B cell (primary cell): ENCODE measurements around the gene RAB30. TPM values are rescaled to one million over a fixed set of nuclear protein-coding genes. Genes with fewer than 3 reads are reported as not detected.

Experiments used
- ATAC-seq: fragments of 200-7000 bp; cut with Tn5 transposase; one replicate; pipeline ENCODE4 v1.10.0; 2021; ENCODE audit warnings: low read depth, mild to moderate bottlenecking, moderate number of reproducible peaks, moderate library complexity
- CTCF ChIA-PET: fragments of 350-600 bp; sonication (Branson Sonifier 250); formaldehyde crosslinking; loops from one replicate; lab custom pipeline; 2021; ENCODE audit warnings: antibody characterized with exemption, inconsistent platforms; lab: Charles Lee
- POLR2A ChIA-PET: fragments of 350-600 bp; sonication (Branson Sonifier 250); formaldehyde crosslinking; loops from one replicate; lab custom pipeline; 2021; ENCODE audit warnings: antibody characterized with exemption; lab: Charles Lee
- DNase-seq: peaks from one replicate; pipeline ENCODE4 v3.0.0; 2013
- H2AFZ ChIP-seq: 2 replicates; pipeline ENCODE4 v1.6.1; 2012; ENCODE audit warnings: mild to moderate bottlenecking, low read depth, low read length; ENCODE audit not compliant: insufficient read depth, poor library complexity, severe bottlenecking
- H3K27ac ChIP-seq, 2 donors: 1 replicate in 1 of 2; 2 replicates in 1 of 2; pipeline ENCODE4 v1.5.1; 2012 to 2013; ENCODE audit warnings: low read length in 2 of 2, mild to moderate bottlenecking in 2 of 2, moderate library complexity in 1 of 2
- H3K27me3 ChIP-seq, 4 experiments: fragments of 200-600 bp in 1 of 4; sonication (generic) in 1 of 4; replicated peaks in 1 of 4; 1 replicate in 2 of 4; 2 replicates in 2 of 4; pipeline versions ENCODE4 v1.6.1 to v1.7.0; 2013 to 2016; ENCODE audit warnings: low read length in 3 of 4, mild to moderate bottlenecking in 2 of 4, mixed read lengths in 1 of 4, moderate library complexity in 1 of 4; ENCODE audit not compliant: insufficient read depth in 4 of 4, control insufficient read depth in 3 of 4; ENCODE audit errors: control extremely low read depth in 1 of 4
- H3K36me3 ChIP-seq, 2 experiments: replicated peaks in 1 of 2; 1 replicate in 1 of 2; 2 replicates in 1 of 2; pipeline versions ENCODE4 v1.6.1 to v1.7.1; 2013; ENCODE audit warnings: low read length in 1 of 2; ENCODE audit not compliant: insufficient read depth in 2 of 2, control insufficient read depth in 1 of 2; ENCODE audit errors: control extremely low read depth in 1 of 2, extremely low read depth in 1 of 2
- H3K4me1 ChIP-seq, 2 donors: fragments of 200-600 bp in 1 of 2; sonication (generic) in 1 of 2; 1 replicate in 1 of 2; 2 replicates in 1 of 2; pipeline versions ENCODE4 v1.5.1 to v1.6.1; 2013 to 2017; ENCODE audit warnings: low read length in 2 of 2; ENCODE audit not compliant: control insufficient read depth in 2 of 2, insufficient read depth in 2 of 2
- H3K4me2 ChIP-seq: replicated peaks from 2 replicates; pipeline ENCODE3; 2012; ENCODE audit warnings: mild to moderate bottlenecking, low read depth, low read length; ENCODE audit not compliant: poor library complexity, severe bottlenecking
- H3K4me3 ChIP-seq, 5 experiments: fragments of 200-600 bp in 1 of 5; sonication (generic) in 1 of 5; 1 replicate in 3 of 5; 2 replicates in 2 of 5; pipeline versions ENCODE4 v1.5.1 to v1.7.0; 2011 to 2016; ENCODE audit warnings: low read length in 4 of 5, mild to moderate bottlenecking in 4 of 5, low read depth in 2 of 5, control low read depth in 1 of 5, moderate library complexity in 1 of 5; ENCODE audit not compliant: insufficient read depth in 1 of 5; ENCODE audit errors: control extremely low read depth in 1 of 5, extremely low read depth in 1 of 5
- H3K79me2 ChIP-seq: fragments of 200-600 bp; sonication (generic); one replicate; pipeline ENCODE4 v1.6.0; 2016; ENCODE audit warnings: low read length; ENCODE audit not compliant: control insufficient read depth, insufficient read depth
- H3K9ac ChIP-seq: fragments of 200-600 bp; sonication (generic); 2 replicates; pipeline ENCODE4 v1.6.1; 2017; ENCODE audit warnings: mild to moderate bottlenecking, low read length, moderate library complexity
- H3K9me3 ChIP-seq, 3 donors: one replicate each; pipeline versions ENCODE4 v1.6.1 to v1.7.1; 2013; ENCODE audit warnings: low read length in 2 of 3; ENCODE audit not compliant: control insufficient read depth in 2 of 3, insufficient read depth in 1 of 3; ENCODE audit errors: control extremely low read depth in 1 of 3
- H4K20me1 ChIP-seq: 2 replicates; pipeline ENCODE4 v1.6.0; 2012; ENCODE audit warnings: mild to moderate bottlenecking, low read length; ENCODE audit not compliant: insufficient read depth, control insufficient read depth, poor library complexity, severe bottlenecking
- H3K27ac Mint-ChIP-seq: one replicate; pipeline ENCODE4 v1.8.0; 2021; ENCODE audit warnings: mixed read lengths
- H3K27me3 Mint-ChIP-seq: one replicate; pipeline ENCODE4 v1.8.0; 2021; ENCODE audit warnings: mixed read lengths
- H3K4me1 Mint-ChIP-seq: one replicate; pipeline ENCODE4 v1.8.0; 2021; ENCODE audit warnings: mixed read lengths
- H3K4me3 Mint-ChIP-seq: one replicate; pipeline ENCODE4 v1.8.0; 2021; ENCODE audit warnings: mixed read lengths
- H3K9me3 Mint-ChIP-seq: one replicate; pipeline ENCODE4 v1.8.0; 2022; ENCODE audit warnings: mixed read lengths; ENCODE audit not compliant: insufficient read depth
- CTCF ChIP-seq: fragments of 200-600 bp; IDR thresholded peaks from one replicate; pipeline ENCODE4 v1.8.0; 2022; ENCODE audit warnings: antibody characterized with exemption, mild to moderate bottlenecking
- EZH2 ChIP-seq: IDR thresholded peaks from 2 replicates; pipeline ENCODE4 v1.6.1; 2012; ENCODE audit warnings: borderline replicate concordance, low read depth, mild to moderate bottlenecking, moderate library complexity, low read length; ENCODE audit not compliant: insufficient read depth, poor library complexity, severe bottlenecking
- WGBS: methylation state at CpG from one replicate; pipeline ENCODE4 v1.1.5; 2013; ENCODE audit warnings: missing lambda C conversion rate; ENCODE audit not compliant: insufficient coverage; 5-methylcytosine and 5-hydroxymethylcytosine counted together
- intact Hi-C: fragments of 100-400 bp; cut with micrococcal nuclease; formaldehyde crosslinking; loops from one replicate; pipeline ENCODE4 v1.10.0; 2022
- polyA plus RNA-seq: library from polyadenylated mRNA; depleted of rRNA; stranded (reverse); fragments of >200 nt; gene quantifications from 2 replicates; pipeline ENCODE4 v1.2.3, GENCODE V29; 2012
- total RNA-seq, 2 donors: library from RNA; stranded (reverse); fragments of 120-200 nt in 1 of 2; gene quantifications; 1 replicate in 1 of 2; 2 replicates in 1 of 2; pipeline versions ENCODE4 v1.2.3 to v1.2.4, GENCODE V29; 2013 to 2022

RAB30 gene
- total and polyA plus RNA-seq, 2 donors (not counting 1 experiment from before 2014, with no cell fraction given): 26.6 to 214 TPM

DNA sequence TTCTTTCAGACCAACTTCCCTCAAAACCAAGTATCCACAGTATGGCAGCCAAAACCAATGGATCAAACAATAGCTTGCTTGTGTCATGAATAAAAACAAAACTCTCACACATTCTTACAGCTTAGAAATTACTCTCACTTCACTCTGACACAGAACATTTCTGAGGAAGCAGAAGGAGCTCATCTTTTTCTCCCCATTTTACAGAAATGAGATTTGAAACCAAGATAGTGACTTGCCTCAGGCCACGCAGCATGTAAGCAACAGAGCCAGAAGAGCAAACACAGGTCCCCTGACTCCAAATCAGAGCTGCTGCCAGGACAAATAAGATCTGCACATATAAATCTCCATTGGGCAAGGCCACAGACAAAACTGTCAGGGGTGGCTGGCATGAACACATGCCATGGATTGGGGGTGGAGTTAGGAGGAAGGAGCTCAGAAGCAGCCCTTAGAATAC, 64.8 kb downstream of the RAB30 start:
- TF ChIP-seq CTCF: no peak
- TF ChIP-seq EZH2: no peak
- Mint-ChIP-seq H3K4me1 (peaks cover 77% of the 10 kb centered on the region), H3K4me3 (peak overlapping the region; percentile 71), H3K9me3 (no peaks in the 10 kb centered on the region), H3K27me3 (no peaks in the 10 kb centered on the region), H3K27ac (peak overlapping the region; percentile 80)
- Histone ChIP-seq H3K9me3 (no peaks in the 10 kb centered on the region), H3K27ac (peak overlapping the region; percentile 27 to 65), H2AFZ (no peak overlapping the region), H4K20me1 (peaks cover 62% of the 10 kb centered on the region), H3K27me3 (no peaks in the 10 kb centered on the region), H3K36me3 (peaks cover 0 to 14% of the 10 kb centered on the region in 2 experiments), H3K4me1 (peaks cover 43 to 52% of the 10 kb centered on the region in 2 donors), H3K9ac (peak overlapping the region; percentile 6), H3K4me2 (peak overlapping the region; percentile 55), H3K79me2 (peaks cover 96% of the 10 kb centered on the region), H3K4me3 (no peak overlapping the region)
- peak; percentile 35 for DNase-seq
- POLR2A ChIA-PET: no interaction called here
- ATAC-seq: peak; percentile 23
- WGBS: no CpG with 5 or more reads among the region's 1 CpG
- CTCF ChIA-PET: interaction anchor here (0.9 to 1.7 kb wide), 5 partner anchors 9 to 51 kb away, joined by 3 to 5 read pairs (median 3); no protein-coding TSS in a partner anchor
- intact Hi-C loops: loop anchor here (5.0 kb wide), 1 partner anchor 35 kb away; no protein-coding TSS in a partner anchor
